OCI-LY7 (cell line): ENCODE data around the gene MAGEF1.
A peak's percentile ranks its signal among the peaks of the same experiment; 100 is the strongest.

Experiments
- CTCF ChIP-seq: fragments of 200-600 bp; sonication (generic); conservative IDR thresholded peaks from 2 replicates; pipeline ENCODE4 v1.5.1; 2014; ENCODE audit warnings: mild to moderate bottlenecking, antibody characterized with exemption, low read length, moderate library complexity, mixed read lengths
- EZH2phosphoT487 ChIP-seq: fragments of 200-600 bp; sonication (generic); IDR thresholded peaks from 2 replicates; pipeline ENCODE4 v1.6.1; 2018; ENCODE audit warnings: low read depth, borderline replicate concordance, mild to moderate bottlenecking, mixed run types, antibody characterized with exemption, low read length, moderate library complexity, mixed read lengths

- TF ChIP-seq CTCF: peak; percentile 49
- no peak for TF ChIP-seq EZH2phosphoT487
Measured at GRCh38 chr3:184741798-184742675, 30.2 kb upstream of the MAGEF1 start.
